ENCODE results near the gene OLIG2.

OLIG2 gene

DNA sequence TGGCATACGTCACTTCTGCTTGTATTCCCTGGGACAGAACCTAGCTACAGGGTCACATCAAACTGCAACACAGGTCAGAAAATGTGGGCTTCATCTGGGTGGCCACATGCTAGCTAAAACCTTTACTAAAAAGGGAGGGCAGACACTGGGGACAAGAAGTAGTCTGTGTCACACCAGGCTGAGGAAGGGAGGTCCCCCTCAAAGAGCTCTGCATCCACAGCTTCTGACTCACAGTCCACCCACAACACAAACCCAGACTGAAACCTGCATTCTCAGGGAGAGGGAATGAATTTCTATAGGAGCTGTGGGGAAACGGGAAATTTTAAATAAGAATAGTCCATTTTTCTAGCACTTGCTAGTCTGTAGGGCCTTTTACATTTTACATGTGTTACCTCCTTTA is 16.2 kb downstream of the OLIG2 start:
- Histone ChIP-seq H3K27ac (replicated peaks) (no peak overlapping the region), H3K27me3 (ENCODE audit: insufficient read depth, poor library complexity, severe bottlenecking) (no peaks in the 10 kb centered on the region), H3K4me3 (replicated peaks; ENCODE audit: insufficient read depth, low read length) (no peak overlapping the region)
- TF ChIP-seq POLR2AphosphoS5 (IDR thresholded peaks at IDR 0.05; ENCODE audit: low read depth) (no peak), SPI1 (IDR thresholded peaks at IDR 0.05; ENCODE audit: borderline replicate concordance, low read depth) (no peak), REST (IDR thresholded peaks at IDR 0.05; ENCODE audit: insufficient replicate concordance, low read depth) (no peak), GABPA (IDR thresholded peaks at IDR 0.05; ENCODE audit: low read depth) (no peak), CTCF (IDR thresholded peaks at IDR 0.05; ENCODE audit: insufficient read depth, low read length) (no peak)
- no peak for DNase-seq (ENCODE audit: low read depth in 1 of 2, low spot score in 1 of 2)

- Histone ChIP-seq H3K27me3 (ENCODE audit: insufficient read depth, poor library complexity, severe bottlenecking) (no peaks in the 10 kb centered on the region), H3K4me3 (replicated peaks; ENCODE audit: insufficient read depth, low read length) (no peak overlapping the region), H3K27ac (replicated peaks) (no peak overlapping the region)
- TF ChIP-seq SPI1 (IDR thresholded peaks at IDR 0.05; ENCODE audit: borderline replicate concordance, low read depth) (no peak), POLR2AphosphoS5 (IDR thresholded peaks at IDR 0.05; ENCODE audit: low read depth) (no peak), CTCF (IDR thresholded peaks at IDR 0.05; ENCODE audit: insufficient read depth, low read length) (no peak), GABPA (IDR thresholded peaks at IDR 0.05; ENCODE audit: low read depth) (no peak), REST (IDR thresholded peaks at IDR 0.05; ENCODE audit: insufficient replicate concordance, low read depth) (no peak)
- no peak for DNase-seq (ENCODE audit: low read depth in 1 of 2, low spot score in 1 of 2)
Measured at GRCh38 chr21:33042812-33043211, 17.1 kb downstream of the OLIG2 start.

- no peak for TF ChIP-seq REST (IDR thresholded peaks at IDR 0.05; ENCODE audit: insufficient replicate concordance, low read depth)
- no peak for TF ChIP-seq POLR2AphosphoS5 (IDR thresholded peaks at IDR 0.05; ENCODE audit: low read depth)
- TF ChIP-seq CTCF (IDR thresholded peaks at IDR 0.05; ENCODE audit: insufficient read depth, low read length) = no peak
- no peak for TF ChIP-seq GABPA (IDR thresholded peaks at IDR 0.05; ENCODE audit: low read depth)
- TF ChIP-seq SPI1 (IDR thresholded peaks at IDR 0.05; ENCODE audit: borderline replicate concordance, low read depth) = no peak
- Histone ChIP-seq H3K27ac (replicated peaks) (no peak overlapping the region), H3K27me3 (ENCODE audit: insufficient read depth, poor library complexity, severe bottlenecking) (no peaks in the 10 kb centered on the region), H3K4me3 (replicated peaks; ENCODE audit: insufficient read depth, low read length) (no peak overlapping the region)
- no peak for DNase-seq (ENCODE audit: low read depth in 1 of 2, low spot score in 1 of 2)
Measured at GRCh38 chr21:33046455-33046854, 20.7 kb downstream of the OLIG2 start.
